Inflammatory macrophage treated with lipopolysaccharide for 4 hours (primary cell): ENCODE measurements around the gene GSG1L.
"Not testable (repeated sequence)": the region's sequence is repeated elsewhere in the genome, so short reads cannot be mapped to it uniquely, and the experiment has no call there.

ENCODE experiments used
- DNase-seq: peaks from one replicate; pipeline ENCODE4 v3.0.0-alpha.2; 2020

The GSG1L gene

DNA sequence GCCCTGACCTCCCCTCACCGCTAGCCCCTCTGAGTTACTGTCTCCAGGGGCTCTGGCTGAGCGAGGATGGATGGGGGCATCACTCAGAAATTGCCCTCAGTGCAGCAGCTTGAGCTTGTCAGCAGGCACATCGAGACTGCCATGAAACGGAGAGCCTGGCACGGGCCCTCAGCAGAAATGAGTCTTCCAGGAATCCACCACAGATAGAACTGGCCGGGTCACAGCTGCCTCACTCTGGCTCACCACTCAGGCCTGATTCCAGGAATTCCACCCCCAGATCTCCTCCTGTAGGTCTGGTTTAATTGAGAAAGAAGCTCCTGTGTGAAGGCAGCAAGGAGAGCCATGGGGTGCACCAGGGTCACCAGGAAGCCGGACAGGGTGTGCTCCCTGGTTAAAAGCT, 85.5 kb downstream of the GSG1L start:
- no peak for DNase-seq

DNA sequence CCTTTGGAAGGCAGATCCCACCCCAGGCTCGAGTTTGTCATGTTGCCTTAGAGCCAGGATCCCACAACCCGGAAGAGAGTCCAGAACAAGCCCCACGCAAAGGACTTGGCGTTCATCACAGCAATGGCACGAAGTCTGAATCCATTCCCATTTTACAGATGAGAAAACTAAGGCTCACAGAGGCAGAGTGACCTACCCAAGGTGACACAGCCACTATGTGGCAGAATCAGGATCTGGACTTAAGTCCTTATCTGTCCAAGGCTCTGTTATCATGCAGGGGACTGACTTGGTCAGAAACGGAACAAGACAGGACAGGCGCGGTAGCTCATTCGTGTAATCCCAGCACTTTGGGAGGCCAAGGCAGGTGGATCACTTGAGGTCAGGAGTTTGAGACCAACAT, 86.5 kb downstream of the GSG1L start:
- DNase-seq: no peak

- no peak for DNase-seq
Observed at GRCh38 chr16:27974896-27975540, 88.5 kb downstream of the GSG1L start.

DNA sequence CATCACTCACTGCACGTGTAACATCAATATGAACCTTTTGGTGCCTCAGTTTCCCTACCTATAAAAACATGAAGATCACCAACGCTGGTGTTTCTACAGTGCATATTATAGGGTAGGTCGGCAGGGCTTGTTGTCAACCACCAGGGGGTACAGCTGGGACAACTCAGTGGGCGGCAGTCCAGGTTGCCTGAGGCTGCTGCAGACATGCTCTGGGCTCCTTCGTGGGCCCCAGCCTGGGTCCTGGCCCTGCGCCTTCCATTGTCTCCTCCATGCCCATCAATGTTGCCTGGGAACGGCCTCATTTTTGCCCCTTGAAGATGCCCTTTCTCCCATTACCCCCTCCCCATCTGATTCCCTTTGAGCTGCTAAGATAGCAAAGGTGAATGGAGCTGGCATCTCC, 89.8 kb downstream of the GSG1L start:
- no peak for DNase-seq

DNA sequence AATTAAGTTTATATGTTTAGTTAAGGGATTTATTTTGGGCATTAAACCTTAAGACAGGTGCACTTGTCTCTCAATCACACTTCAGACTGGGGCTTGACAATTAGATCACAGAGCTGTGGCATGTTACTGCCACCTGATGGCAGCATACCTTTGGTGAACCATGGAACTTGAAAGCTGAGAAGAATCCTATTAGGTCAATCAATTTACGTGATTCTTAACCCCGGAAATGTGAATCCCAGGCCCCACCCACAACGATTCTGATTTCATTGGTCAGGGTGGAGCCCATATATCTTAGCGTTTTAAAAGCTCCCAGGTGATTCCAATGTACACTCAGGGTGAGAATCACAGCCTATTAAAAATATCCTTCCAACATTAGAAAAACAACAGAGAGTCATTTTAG, 91.0 kb downstream of the GSG1L start:
- peak; percentile 33 for DNase-seq

GRCh38 chr16:27969574-27969973, 93.9 kb downstream of the GSG1L start:
- DNase-seq: no peak

DNA sequence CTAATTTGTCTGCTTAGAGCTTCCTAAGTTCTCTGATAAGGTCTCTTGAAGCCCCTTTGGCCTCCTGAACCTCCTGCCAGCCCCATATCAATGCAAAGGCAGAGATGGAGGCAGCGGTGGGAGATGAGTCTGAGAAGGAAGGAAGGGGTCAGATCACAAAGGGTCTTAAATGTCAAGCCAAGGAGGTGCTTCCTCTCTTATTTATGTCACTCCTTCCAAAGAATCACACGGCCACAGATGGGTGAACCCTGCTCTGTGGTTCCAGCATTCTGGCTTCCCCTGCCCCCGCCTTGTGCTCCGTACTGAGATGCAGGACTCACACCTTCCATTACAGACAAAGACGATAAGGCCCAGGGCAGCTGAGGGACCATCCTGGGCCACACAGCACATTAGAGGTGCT, 96.3 kb downstream of the GSG1L start:
- no peak for DNase-seq

- no peak for DNase-seq
Observed at GRCh38 chr16:27966756-27967155, 96.8 kb downstream of the GSG1L start.

DNA sequence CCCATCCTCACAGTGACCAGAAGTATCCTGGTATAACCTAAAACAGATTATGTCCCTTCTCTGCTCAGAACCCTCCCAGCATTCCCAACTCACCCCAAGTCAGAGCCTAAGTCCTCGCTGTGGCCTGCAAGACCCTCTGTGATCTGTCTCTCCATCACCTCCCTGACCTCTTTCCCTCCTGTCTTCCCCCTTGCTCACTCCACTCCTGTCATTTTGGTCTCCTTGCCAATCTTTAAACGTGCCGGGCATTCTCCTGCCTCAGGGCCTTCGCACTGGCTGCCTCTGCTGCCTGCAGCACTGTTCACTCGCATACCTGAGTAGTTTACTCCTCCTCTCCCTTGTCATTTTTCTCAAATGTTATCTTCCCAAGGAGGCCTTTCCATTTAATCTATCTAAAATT, 97.7 kb downstream of the GSG1L start:
- DNase-seq: no peak

DNA sequence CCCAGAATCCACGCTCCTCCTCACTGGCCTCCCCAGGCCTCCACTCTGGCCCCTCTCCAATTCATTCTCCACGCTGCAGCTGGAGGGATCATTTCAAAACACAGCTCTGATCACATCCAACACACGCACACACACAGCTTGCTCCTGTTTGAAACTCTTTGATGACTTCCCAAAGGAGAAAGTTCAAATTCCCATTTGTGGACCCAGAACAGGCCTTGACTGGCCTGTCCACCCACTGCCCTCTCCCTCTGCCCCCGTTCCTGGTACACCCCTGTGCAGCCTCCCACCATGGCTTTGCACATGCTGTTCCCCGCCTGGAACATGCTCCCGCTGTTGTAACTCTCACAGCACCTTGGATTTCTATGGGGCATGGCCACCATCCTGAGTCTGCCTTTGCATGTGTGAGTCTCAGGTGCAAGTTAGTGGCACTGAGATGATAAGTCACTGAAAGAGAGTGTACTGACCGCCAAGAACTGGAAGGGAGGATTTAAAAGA, 100.0 kb downstream of the GSG1L start:
- no peak for DNase-seq

- no peak for DNase-seq
Observed at GRCh38 chr16:27962197-27962596, 101.3 kb downstream of the GSG1L start.

GRCh38 chr16:27961296-27961620, 102.3 kb downstream of the GSG1L start:
- no peak for DNase-seq

DNA sequence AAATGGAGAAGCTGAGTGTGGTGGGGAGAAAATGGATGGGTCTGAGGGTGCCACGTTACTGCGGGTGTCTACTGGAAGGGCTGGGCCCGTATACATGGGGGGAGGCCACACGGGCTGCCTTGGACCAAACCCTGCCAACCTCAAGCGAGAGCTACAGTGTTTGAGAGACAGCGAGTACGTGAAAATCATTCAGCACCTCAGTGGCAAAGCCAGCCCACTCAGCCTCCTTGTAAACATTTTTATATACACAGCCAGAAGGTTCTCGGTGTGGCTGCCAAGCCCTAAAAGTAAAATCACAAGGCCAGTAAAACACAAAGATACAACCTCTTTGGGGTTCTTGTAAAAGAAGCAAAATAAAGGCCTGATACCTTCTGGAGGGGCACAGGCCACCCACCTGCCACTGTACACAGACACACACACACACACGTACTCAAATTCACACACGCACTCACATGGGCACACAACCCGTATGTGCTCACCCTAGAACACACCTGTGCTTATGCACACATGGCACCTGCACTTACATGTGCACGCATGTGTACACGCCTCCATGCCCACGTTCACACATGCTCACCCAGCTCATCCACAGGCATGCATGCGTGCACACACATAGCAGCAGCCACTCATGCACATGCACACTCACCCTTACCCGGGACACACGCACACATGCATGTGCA, 102.8 kb downstream of the GSG1L start:
- no peak for DNase-seq

- no peak for DNase-seq
Observed at GRCh38 chr16:27959914-27960313, 103.6 kb downstream of the GSG1L start.

DNA sequence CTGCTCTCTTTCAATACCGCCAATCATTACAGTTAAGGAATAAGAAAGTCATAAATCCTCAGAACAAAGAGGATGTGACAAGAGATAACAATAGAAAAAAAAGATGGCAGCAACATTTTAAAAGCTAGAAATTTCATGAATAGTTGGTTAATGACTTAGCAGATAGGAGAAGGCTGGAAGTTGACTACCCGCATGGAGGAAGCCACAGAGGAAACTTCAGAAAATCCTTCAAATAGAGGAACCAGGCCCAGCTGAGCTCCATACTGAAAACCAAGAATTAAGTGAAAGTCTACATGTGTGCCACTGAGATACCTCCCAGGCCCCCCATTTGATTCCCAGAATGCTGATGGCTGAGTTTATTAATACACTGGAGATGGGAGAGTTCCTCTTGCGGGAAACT, 109.3 kb downstream of the GSG1L start:
- DNase-seq: no peak

DNA sequence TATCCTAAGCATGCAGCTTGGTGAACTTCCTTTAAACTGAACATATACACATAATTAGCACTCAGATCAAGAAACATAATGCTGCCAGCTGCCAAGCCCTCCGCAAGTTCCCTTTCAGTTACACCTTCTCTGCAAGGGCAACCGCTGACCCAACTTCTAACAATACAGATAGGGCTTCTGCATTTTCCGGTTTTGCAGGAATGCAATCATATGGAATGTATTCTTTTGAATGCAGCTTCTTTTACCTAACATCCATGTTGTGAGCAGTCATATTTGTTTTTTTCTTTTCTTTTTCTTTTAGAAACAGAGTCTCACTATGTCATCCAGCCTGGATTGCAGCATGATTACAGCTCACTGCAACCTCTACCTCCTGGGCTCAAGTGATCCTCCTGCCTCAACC, 110.7 kb downstream of the GSG1L start:
- DNase-seq: no peak

DNA sequence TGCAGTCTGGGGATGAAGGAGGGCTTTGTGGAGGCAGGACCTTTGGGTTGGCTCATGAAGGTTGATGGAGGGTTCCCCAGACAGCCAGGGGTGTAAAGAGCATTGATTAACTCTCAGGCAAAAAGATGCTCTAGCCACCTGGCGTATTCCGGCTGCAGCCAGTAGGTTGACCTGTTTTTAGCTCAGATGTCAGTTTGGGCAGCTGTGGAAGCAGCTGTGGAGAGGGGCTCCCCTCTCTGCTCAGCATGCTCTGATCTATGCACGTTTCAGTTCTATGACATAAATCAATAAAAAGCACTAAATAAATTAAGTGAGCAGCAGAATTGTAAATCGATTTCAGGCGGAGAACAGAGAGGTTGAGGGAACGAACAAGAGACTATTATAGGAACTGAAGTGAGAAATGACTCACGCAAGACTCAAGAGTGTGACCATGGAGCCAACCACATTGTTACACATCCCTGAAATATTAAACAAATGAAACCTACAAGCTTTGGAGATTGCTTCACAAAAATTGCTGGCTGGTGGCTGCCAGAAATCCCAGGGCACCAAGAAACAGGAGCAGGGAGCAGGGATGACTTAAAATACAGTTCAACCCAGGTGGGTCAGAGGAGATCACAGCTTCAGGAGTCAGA, 111.9 kb downstream of the GSG1L start:
- DNase-seq: no peak

GRCh38 chr16:27950206-27950887, 113.2 kb downstream of the GSG1L start:
- no peak for DNase-seq

- no peak for DNase-seq
Observed at GRCh38 chr16:27947696-27948095, 115.8 kb downstream of the GSG1L start.

- DNase-seq: no peak
Observed at GRCh38 chr16:27945233-27945973, 118.1 kb downstream of the GSG1L start.

- DNase-seq: no peak
Observed at GRCh38 chr16:27943766-27944165, 119.7 kb downstream of the GSG1L start.

GRCh38 chr16:27942071-27942470, 121.4 kb downstream of the GSG1L start:
- DNase-seq: not testable (repeated sequence)

GRCh38 chr16:27935076-27935475, 128.4 kb downstream of the GSG1L start:
- no peak for DNase-seq
